Endodermal cell (in vitro differentiated cells): ENCODE measurements around the gene THSD4. TPM values are rescaled to one million over a fixed set of nuclear protein-coding genes. Genes with fewer than 3 reads are reported as not detected.

Experiments
- DNase-seq: peaks from one replicate; pipeline ENCODE4 v3.0.0-alpha.2; 2017
- H3K27ac ChIP-seq: 2 replicates; pipeline ENCODE4 v1.5.1; 2013; ENCODE audit warnings: mild to moderate bottlenecking, low read depth, low read length, moderate library complexity
- H3K27me3 ChIP-seq: 2 replicates; pipeline ENCODE4 v1.6.1; 2013; ENCODE audit warnings: mild to moderate bottlenecking, low read length, moderate library complexity; ENCODE audit not compliant: insufficient read depth, control insufficient read depth, poor library complexity, severe bottlenecking
- H3K36me3 ChIP-seq: 2 replicates; pipeline ENCODE4 v1.7.0; 2013; ENCODE audit warnings: mild to moderate bottlenecking, low read length, moderate library complexity; ENCODE audit not compliant: control insufficient read depth, insufficient read depth
- H3K4me1 ChIP-seq: one replicate; pipeline ENCODE4 v1.7.0; 2013; ENCODE audit warnings: low read length; ENCODE audit not compliant: control insufficient read depth, insufficient read depth
- H3K4me3 ChIP-seq: 2 replicates; pipeline ENCODE4 v1.5.1; 2013; ENCODE audit warnings: mild to moderate bottlenecking, low read length, moderate library complexity
- H3K9ac ChIP-seq: 2 replicates; pipeline ENCODE4 v1.6.1; 2013; ENCODE audit warnings: mild to moderate bottlenecking, low read length, moderate library complexity; ENCODE audit not compliant: poor library complexity, severe bottlenecking; ENCODE audit errors: extremely low read depth
- H3K9me3 ChIP-seq: 2 replicates; pipeline ENCODE4 v1.6.1; 2013; ENCODE audit warnings: mild to moderate bottlenecking, low read length, moderate library complexity; ENCODE audit not compliant: control insufficient read depth
- H3K27ac Mint-ChIP-seq: 2 replicates; pipeline ENCODE4 v1.8.0; 2020; ENCODE audit warnings: mixed read lengths
- H3K27me3 Mint-ChIP-seq: 2 replicates; pipeline ENCODE4 v1.8.0; 2021; ENCODE audit warnings: mild to moderate bottlenecking, mixed read lengths; ENCODE audit not compliant: insufficient read depth
- H3K36me3 Mint-ChIP-seq: 2 replicates; pipeline ENCODE4 v1.8.0; 2020; ENCODE audit warnings: low read depth, mixed read lengths
- H3K4me1 Mint-ChIP-seq: 2 replicates; pipeline ENCODE4 v1.8.0; 2020; ENCODE audit warnings: mixed read lengths
- H3K4me3 Mint-ChIP-seq: 2 replicates; pipeline ENCODE4 v1.8.0; 2020; ENCODE audit warnings: mild to moderate bottlenecking, moderate library complexity, mixed read lengths
- H3K9me3 Mint-ChIP-seq: 2 replicates; pipeline ENCODE4 v1.8.0; 2020; ENCODE audit warnings: mild to moderate bottlenecking, mixed read lengths
- WGBS, 2 experiments: methylation state at CpG; one replicate each; pipeline versions ENCODE4 v1.1.5 to v1.1.7; 2013; ENCODE audit warnings: missing lambda C conversion rate in 2 of 2, mixed read lengths in 1 of 2; ENCODE audit not compliant: insufficient coverage in 1 of 2, insufficient read length in 1 of 2; 5-methylcytosine and 5-hydroxymethylcytosine counted together
- total RNA-seq, 2 donors: library from RNA; stranded (reverse); fragmentation: NEBNext Ultra II Directional in 1 of 2; extraction: Animal tissue kit (Norgen Biotek cat#: 25700) in 1 of 2; gene quantifications; 2 replicates in 1 of 2; 3 replicates in 1 of 2; pipeline ENCODE4 v1.2.1, GENCODE V29; 2021
- TF ChIP-seq, protein P1 (sequence below): fragments of 200-600 bp; sonication (generic); conservative IDR thresholded peaks from 2 replicates; pipeline ENCODE4 v1.5.0; 2021; ENCODE audit warnings: antibody characterized with exemption, mild to moderate bottlenecking

The THSD4 gene
- total RNA-seq, 2 donors from 2014 or later: 4.6 to 5.4 TPM

DNA sequence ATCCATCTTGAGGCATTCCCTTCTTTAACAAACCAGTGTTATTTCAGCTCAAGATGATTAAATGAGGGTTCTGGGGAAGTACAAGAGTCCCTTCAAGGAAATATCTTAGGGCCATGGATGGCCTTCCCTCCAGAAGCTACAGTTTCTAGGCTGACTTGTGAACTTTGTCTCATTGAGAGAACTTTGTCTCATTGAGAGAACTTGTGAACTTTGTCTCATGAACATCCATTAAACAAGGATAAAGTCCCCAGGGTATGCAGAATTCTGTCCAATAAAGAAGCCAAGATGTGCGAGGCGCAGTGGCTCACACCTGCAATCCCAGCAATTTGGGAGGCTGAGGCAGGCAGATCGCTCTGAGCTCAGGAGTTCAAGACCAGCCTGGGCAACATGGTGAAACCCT is 341.5 kb downstream of the THSD4 start:
- Mint-ChIP-seq H3K27ac (no peak overlapping the region), H3K4me3 (no peak overlapping the region), H3K9me3 (no peaks in the 10 kb centered on the region), H3K4me1 (peaks cover 18% of the 10 kb centered on the region), H3K27me3 (peaks cover 7% of the 10 kb centered on the region), H3K36me3 (no peaks in the 10 kb centered on the region)
- 92 to 95% methylated on average over 3 of the region's 3 CpGs for whole genome bisulfite sequencing, 2 experiments
- Histone ChIP-seq H3K4me1 (peaks cover 6% of the 10 kb centered on the region), H3K36me3 (no peaks in the 10 kb centered on the region), H3K4me3 (no peak overlapping the region), H3K9ac (no peak overlapping the region), H3K27me3 (no peaks in the 10 kb centered on the region), H3K9me3 (no peaks in the 10 kb centered on the region), H3K27ac (no peak overlapping the region)
- DNase-seq: no peak
- TF ChIP-seq, protein P1, sequence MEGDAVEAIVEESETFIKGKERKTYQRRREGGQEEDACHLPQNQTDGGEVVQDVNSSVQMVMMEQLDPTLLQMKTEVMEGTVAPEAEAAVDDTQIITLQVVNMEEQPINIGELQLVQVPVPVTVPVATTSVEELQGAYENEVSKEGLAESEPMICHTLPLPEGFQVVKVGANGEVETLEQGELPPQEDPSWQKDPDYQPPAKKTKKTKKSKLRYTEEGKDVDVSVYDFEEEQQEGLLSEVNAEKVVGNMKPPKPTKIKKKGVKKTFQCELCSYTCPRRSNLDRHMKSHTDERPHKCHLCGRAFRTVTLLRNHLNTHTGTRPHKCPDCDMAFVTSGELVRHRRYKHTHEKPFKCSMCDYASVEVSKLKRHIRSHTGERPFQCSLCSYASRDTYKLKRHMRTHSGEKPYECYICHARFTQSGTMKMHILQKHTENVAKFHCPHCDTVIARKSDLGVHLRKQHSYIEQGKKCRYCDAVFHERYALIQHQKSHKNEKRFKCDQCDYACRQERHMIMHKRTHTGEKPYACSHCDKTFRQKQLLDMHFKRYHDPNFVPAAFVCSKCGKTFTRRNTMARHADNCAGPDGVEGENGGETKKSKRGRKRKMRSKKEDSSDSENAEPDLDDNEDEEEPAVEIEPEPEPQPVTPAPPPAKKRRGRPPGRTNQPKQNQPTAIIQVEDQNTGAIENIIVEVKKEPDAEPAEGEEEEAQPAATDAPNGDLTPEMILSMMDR: no peak

GRCh38 chr15:71458089-71458660 is 342.9 kb downstream of the THSD4 start:
- Mint-ChIP-seq H3K27me3 (peaks cover 7% of the 10 kb centered on the region), H3K36me3 (no peaks in the 10 kb centered on the region), H3K27ac (no peak overlapping the region), H3K4me1 (peaks cover 15% of the 10 kb centered on the region), H3K4me3 (no peak overlapping the region), H3K9me3 (no peaks in the 10 kb centered on the region)
- DNase-seq: no peak
- Histone ChIP-seq H3K27ac (no peak overlapping the region), H3K9ac (no peak overlapping the region), H3K36me3 (no peaks in the 10 kb centered on the region), H3K4me1 (peaks cover 6% of the 10 kb centered on the region), H3K4me3 (no peak overlapping the region), H3K9me3 (no peaks in the 10 kb centered on the region), H3K27me3 (no peaks in the 10 kb centered on the region)
- WGBS, 2 experiments: 94% methylated on average over 2 of the region's 2 CpGs; no CpG with 5 or more reads in 1 of the 2 experiments
- TF ChIP-seq, protein P1: no peak

DNA sequence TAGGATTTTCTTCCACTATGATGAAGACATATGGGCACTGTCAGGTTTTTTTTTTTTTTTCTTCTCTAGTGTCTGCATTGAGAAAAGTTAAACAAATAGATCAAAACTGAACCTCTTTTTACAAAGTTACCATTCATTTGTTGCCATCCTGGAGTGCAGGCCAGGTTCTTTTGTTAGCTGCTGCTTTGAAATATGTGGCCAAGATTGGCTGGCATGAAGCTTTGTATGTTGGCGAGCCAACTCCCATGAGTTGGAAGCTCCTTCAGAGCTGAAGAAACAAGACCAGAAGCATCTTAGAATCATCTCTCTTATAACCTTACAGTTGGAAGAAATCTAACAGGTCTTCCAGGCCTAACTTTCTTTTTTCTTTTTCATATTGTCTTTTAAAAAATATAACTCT is 346.5 kb downstream of the THSD4 start:
- Histone ChIP-seq H3K9me3 (no peaks in the 10 kb centered on the region), H3K36me3 (no peaks in the 10 kb centered on the region), H3K27ac (no peak overlapping the region), H3K4me1 (no peaks in the 10 kb centered on the region), H3K4me3 (no peak overlapping the region), H3K9ac (no peak overlapping the region), H3K27me3 (no peaks in the 10 kb centered on the region)
- no peak for DNase-seq
- TF ChIP-seq, protein P1: no peak
- Mint-ChIP-seq H3K27ac (no peak overlapping the region), H3K27me3 (peaks cover 6% of the 10 kb centered on the region), H3K4me1 (peaks cover 4% of the 10 kb centered on the region), H3K9me3 (no peaks in the 10 kb centered on the region), H3K4me3 (no peak overlapping the region), H3K36me3 (no peaks in the 10 kb centered on the region)
- WGBS, 2 experiments: 84 to 100% methylated on average over 1 of the region's 1 CpG
